ENCODE data around the gene AIPL1. TPM values are rescaled to one million over a fixed set of nuclear protein-coding genes. Genes with fewer than 3 reads are reported as not detected.

The AIPL1 gene
- total RNA-seq, 3 donors from 2014 or later: not detected

GRCh38 chr17:6376931-6377361, 58.0 kb downstream of the AIPL1 start:
- Histone ChIP-seq H3K4me3 (no peak overlapping the region), H3K36me3 (ENCODE audit: low read depth) (no peaks in the 10 kb centered on the region), H3K4me1 (ENCODE audit: low read depth) (no peaks in the 10 kb centered on the region), H3K9me3 (no peaks in the 10 kb centered on the region)
- no peak for DNase-seq
- no peak for ATAC-seq
- intact Hi-C loops (cut with DNase I, micrococcal nuclease): no loop called here
- no peak for TF ChIP-seq CTCF (IDR thresholded peaks at IDR 0.05)

GRCh38 chr17:6374761-6375312, 60.1 kb downstream of the AIPL1 start:
- Histone ChIP-seq H3K36me3 (ENCODE audit: low read depth) (no peaks in the 10 kb centered on the region), H3K4me1 (ENCODE audit: low read depth) (no peaks in the 10 kb centered on the region), H3K4me3 (no peak overlapping the region), H3K9me3 (no peaks in the 10 kb centered on the region)
- no peak for DNase-seq
- TF ChIP-seq CTCF (IDR thresholded peaks at IDR 0.05): no peak
- intact Hi-C loops (cut with DNase I, micrococcal nuclease): no loop called here
- ATAC-seq: peak; percentile 13

DNA sequence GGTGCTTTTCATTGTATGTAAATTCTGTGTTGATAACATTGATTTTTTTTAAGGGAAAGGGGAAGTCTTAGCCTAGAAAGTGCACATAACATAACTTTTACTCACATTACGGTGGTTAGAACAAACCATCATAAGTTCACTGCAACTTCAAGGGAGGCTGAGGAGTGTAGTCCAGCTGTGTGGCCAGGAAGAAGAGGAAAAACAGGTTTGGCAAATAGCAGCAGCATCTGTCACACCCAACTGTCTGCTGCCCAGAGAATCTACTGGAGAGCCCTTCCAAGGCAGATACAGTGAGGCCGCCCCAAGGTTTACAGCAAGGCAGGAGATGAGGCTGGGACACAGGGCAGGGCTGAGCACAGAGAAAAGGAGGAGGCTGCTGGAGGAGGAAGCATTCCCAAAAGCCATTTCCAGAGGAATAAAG, 60.6 kb downstream of the AIPL1 start:
- intact Hi-C loops (cut with DNase I, micrococcal nuclease): no loop called here
- DNase-seq (peak in 1 of 3 donors; percentile 9), ATAC-seq (peak; percentile 58)
- no peaks in the 10 kb centered on the region for H3K9me3 ChIP-seq
- H3K4me3 ChIP-seq: no peak overlapping the region
- H3K36me3 ChIP-seq (ENCODE audit: low read depth): no peaks in the 10 kb centered on the region
- H3K4me1 ChIP-seq (ENCODE audit: low read depth): no peaks in the 10 kb centered on the region
- no peak for TF ChIP-seq CTCF (IDR thresholded peaks at IDR 0.05)

Other genes starting within 250 kb of the AIPL1 start
- 10 to 100 TPM in 1 of 3 donors, 1 to 10 TPM in 1, under 1 TPM in 1; 0.95 to 13.0 (median 3.2) TPM for gene PIMREG, start 9.3 kb upstream of the AIPL1 start, total RNA-seq
- gene PITPNM3, start 121.4 kb upstream of the AIPL1 start, total RNA-seq: 10 to 100 TPM; 12.2 to 15.9 (median 15.6) TPM
- 10 to 100 TPM; 15.5 to 22.8 (median 18.6) TPM for gene KIAA0753, start 205.6 kb upstream of the AIPL1 start, total RNA-seq
- gene TXNDC17, start 205.9 kb upstream of the AIPL1 start, total RNA-seq: 100 to 1,000 TPM in 2 of 3 donors, 10 to 100 TPM in 1; 52.2 to 115 (median 106) TPM
- gene MED31, start 216.5 kb upstream of the AIPL1 start, total RNA-seq: 10 to 100 TPM; 12.1 to 13.5 (median 12.6) TPM
- 1 to 10 TPM; 2.2 to 2.7 (median 2.3) TPM for gene C17orf100, start 216.6 kb upstream of the AIPL1 start, total RNA-seq